HCT116 (cell line): ENCODE results near the gene FAM53B. TPM values are rescaled to one million over a fixed set of nuclear protein-coding genes. Genes with fewer than 3 reads are reported as not detected.

Source experiments
- ATAC-seq: fragments of 200-7000 bp; cut with Tn5 transposase; 2 replicates; pipeline ENCODE4 v1.9.1; 2020; ENCODE audit warnings: mild to moderate bottlenecking, moderate library complexity
- BruUV-seq: library from RNA; stranded (reverse); fragments of 400-500 nt; replicated peaks from 2 replicates; lab custom pipeline; 2021; lab: Mats Ljungman, UMichigan
- CTCF ChIA-PET: fragments of 300-600 bp; sonication (Branson Sonifier 250); formaldehyde crosslinking; loops from one replicate; lab custom pipeline; 2021; ENCODE audit warnings: antibody characterized with exemption; lab: Charles Lee
- POLR2A ChIA-PET: fragments of 300-600, 350-600 bp; sonication (Branson Sonifier 250); formaldehyde crosslinking; loops from one replicate; lab custom pipeline; 2021; ENCODE audit warnings: antibody characterized with exemption; lab: Charles Lee
- RAD21 ChIA-PET, 2 experiments: fragments of 300-600 bp; sonication (Branson Sonifier 250); formaldehyde crosslinking; loops; one replicate each; lab custom pipeline; 2023; ENCODE audit warnings: low total read pairs in 2 of 2; ENCODE audit not compliant: uncharacterized antibody in 2 of 2, unreplicated experiment in 2 of 2, low non-redundant PET in 1 of 2; lab: Charles Lee
- DNase-seq: peaks from one replicate; pipeline ENCODE4 v3.0.0-alpha.2; 2010; ENCODE audit warnings: low read depth, low spot score
- H2AFZ ChIP-seq: fragments of 200-600 bp; shearing (Covaris generic), sonication (generic); 2 replicates; pipeline ENCODE4 v1.6.1; 2017; ENCODE audit warnings: low read depth, mixed run types, mixed read lengths, antibody characterized with exemption, low read length; ENCODE audit not compliant: poor library complexity, severe bottlenecking
- H3K27ac ChIP-seq: 2 replicates; pipeline ENCODE4 v1.5.1; 2012; ENCODE audit warnings: low read depth, low read length
- H3K27me3 ChIP-seq: fragments of 200-600 bp; sonication (generic); 2 replicates; pipeline ENCODE4 v1.6.1; 2016; ENCODE audit warnings: mixed run types, low read length, mixed read lengths; ENCODE audit not compliant: insufficient read depth
- H3K36me3 ChIP-seq, 2 experiments: fragments of 200-500 bp in 1 of 2; fragments of 200-600 bp in 1 of 2; sonication (Bioruptor generic) in 1 of 2; sonication (generic) in 1 of 2; 2 replicates each; pipeline versions ENCODE4 v1.5.1 to v1.6.1; 2014 to 2016; ENCODE audit warnings: low read length in 2 of 2, inconsistent platforms in 1 of 2, mixed read lengths in 1 of 2, mixed run types in 1 of 2; ENCODE audit not compliant: insufficient read depth in 2 of 2, control insufficient read depth in 1 of 2
- H3K4me1 ChIP-seq, 2 experiments: fragments of 200-600 bp in 1 of 2; sonication (generic) in 1 of 2; 2 replicates each; pipeline versions ENCODE4 v1.5.1 to v1.6.1; 2012 to 2017; ENCODE audit warnings: low read length in 2 of 2, inconsistent platforms in 1 of 2, mild to moderate bottlenecking in 1 of 2, mixed read lengths in 1 of 2, mixed run types in 1 of 2, moderate library complexity in 1 of 2; ENCODE audit not compliant: insufficient read depth in 2 of 2, control insufficient read depth in 1 of 2
- H3K4me2 ChIP-seq: fragments of 200-600 bp; sonication (generic); 2 replicates; pipeline ENCODE4 v1.6.1; 2017; ENCODE audit warnings: mixed run types, low read length, mixed read lengths
- H3K4me3 ChIP-seq, 2 experiments: fragments of 200-600 bp in 1 of 2; sonication (generic) in 1 of 2; replicated peaks in 1 of 2; 2 replicates each; pipeline ENCODE4 v1.5.1; 2011 to 2016; ENCODE audit warnings: low read length in 2 of 2, control low read depth in 1 of 2, low read depth in 1 of 2, mild to moderate bottlenecking in 1 of 2, mixed read lengths in 1 of 2, mixed run types in 1 of 2
- H3K79me2 ChIP-seq: fragments of 200-600 bp; sonication (generic); 2 replicates; pipeline ENCODE4 v1.6.1; 2017; ENCODE audit warnings: mild to moderate bottlenecking, mixed run types, low read length, moderate library complexity, mixed read lengths; ENCODE audit not compliant: insufficient read depth
- H3K9ac ChIP-seq: fragments of 200-600 bp; sonication (generic); 2 replicates; pipeline ENCODE4 v1.6.1; 2016; ENCODE audit warnings: low read length, mixed read lengths
- H3K9me2 ChIP-seq: fragments of 200-600 bp; sonication (generic), shearing (Covaris generic); 2 replicates; pipeline ENCODE4 v1.6.1; 2017; ENCODE audit warnings: mixed run types, mild to moderate bottlenecking, moderate library complexity; ENCODE audit not compliant: insufficient read depth
- H3K9me3 ChIP-seq, 2 experiments: fragments of 200-500 bp in 1 of 2; fragments of 200-600 bp in 1 of 2; sonication (Bioruptor generic) in 1 of 2; sonication (generic) in 1 of 2; 2 replicates each; pipeline ENCODE4 v1.6.1; 2014 to 2017; ENCODE audit warnings: low read length in 2 of 2, mixed read lengths in 2 of 2, inconsistent platforms in 1 of 2, low read depth in 1 of 2, mild to moderate bottlenecking in 1 of 2, mixed run types in 1 of 2, moderate library complexity in 1 of 2; ENCODE audit not compliant: control insufficient read depth in 1 of 2, insufficient read depth in 1 of 2
- H4K20me1 ChIP-seq: fragments of 200-600 bp; sonication (generic), shearing (Covaris generic); 2 replicates; pipeline ENCODE4 v1.6.1; 2017; ENCODE audit warnings: mixed run types, mild to moderate bottlenecking, moderate library complexity; ENCODE audit not compliant: insufficient read depth
- MAX ChIP-seq: IDR thresholded peaks from 2 replicates; pipeline ENCODE4 v1.6.1; 2012
- intact Hi-C: fragments of 100-400 bp; cut with micrococcal nuclease; formaldehyde crosslinking; loops from 2 replicates; pipeline ENCODE4 v1.10.0; 2022
- total RNA-seq: library from RNA; stranded (reverse); gene quantifications from one replicate; pipeline ENCODE4 v1.2.1, GENCODE V29; 2021; ENCODE audit not compliant: unreplicated experiment
- TF ChIP-seq, protein P1 (sequence below): IDR thresholded peaks from 2 replicates; pipeline ENCODE4 v1.6.1; 2012; ENCODE audit warnings: low read depth
- TF ChIP-seq, protein P2 (sequence below): IDR thresholded peaks from 2 replicates; pipeline ENCODE4 v1.6.1; 2011; ENCODE audit warnings: mild to moderate bottlenecking, low read length, moderate library complexity; ENCODE audit not compliant: insufficient replicate concordance; ENCODE audit errors: extremely low read depth

The FAM53B gene
- total RNA-seq, 1 experiment from 2014 or later, result 19.6 TPM

DNA sequence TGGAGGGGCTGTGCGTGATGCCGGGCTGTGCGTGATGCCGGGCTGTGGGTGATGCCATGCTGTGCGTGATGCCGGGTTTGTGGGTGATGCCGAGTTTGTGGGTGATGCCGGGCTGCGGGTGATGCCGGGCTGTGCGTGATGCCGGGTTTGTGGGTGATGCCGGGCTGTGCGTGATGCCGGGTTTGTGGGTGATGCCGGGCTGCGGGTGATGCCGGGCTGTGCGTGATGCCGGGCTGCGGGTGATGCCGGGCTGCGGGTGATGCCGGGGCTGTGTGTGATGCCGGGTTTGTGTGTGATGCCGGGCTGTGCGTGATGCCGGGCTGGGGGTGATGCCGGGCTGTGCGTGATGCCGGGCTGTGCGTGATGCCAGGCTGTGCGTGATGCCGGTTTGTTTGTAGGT, 128.9 kb downstream of the FAM53B start:
- no peak overlapping the region for H3K4me3 ChIP-seq
- H3K9ac ChIP-seq, result no peak overlapping the region
- no peaks in the 10 kb centered on the region for H3K79me2 ChIP-seq
- H4K20me1 ChIP-seq, result no peaks in the 10 kb centered on the region
- ATAC-seq (no peak), DNase-seq (no peak)
- no TSS peak for BruUV-seq
- ChIA-PET RAD21 (no interaction called here), CTCF (no interaction called here), POLR2A (no interaction called here)
- H3K36me3 ChIP-seq, result no peaks in the 10 kb centered on the region
- H3K27me3 ChIP-seq, result no peaks in the 10 kb centered on the region
- no peak overlapping the region for H2AFZ ChIP-seq
- intact Hi-C loops, result no loop called here
- peaks cover 7 to 14% of the 10 kb centered on the region in 2 experiments; a peak in 3 of 4 replicates for H3K4me1 ChIP-seq
- TF ChIP-seq, protein P1, sequence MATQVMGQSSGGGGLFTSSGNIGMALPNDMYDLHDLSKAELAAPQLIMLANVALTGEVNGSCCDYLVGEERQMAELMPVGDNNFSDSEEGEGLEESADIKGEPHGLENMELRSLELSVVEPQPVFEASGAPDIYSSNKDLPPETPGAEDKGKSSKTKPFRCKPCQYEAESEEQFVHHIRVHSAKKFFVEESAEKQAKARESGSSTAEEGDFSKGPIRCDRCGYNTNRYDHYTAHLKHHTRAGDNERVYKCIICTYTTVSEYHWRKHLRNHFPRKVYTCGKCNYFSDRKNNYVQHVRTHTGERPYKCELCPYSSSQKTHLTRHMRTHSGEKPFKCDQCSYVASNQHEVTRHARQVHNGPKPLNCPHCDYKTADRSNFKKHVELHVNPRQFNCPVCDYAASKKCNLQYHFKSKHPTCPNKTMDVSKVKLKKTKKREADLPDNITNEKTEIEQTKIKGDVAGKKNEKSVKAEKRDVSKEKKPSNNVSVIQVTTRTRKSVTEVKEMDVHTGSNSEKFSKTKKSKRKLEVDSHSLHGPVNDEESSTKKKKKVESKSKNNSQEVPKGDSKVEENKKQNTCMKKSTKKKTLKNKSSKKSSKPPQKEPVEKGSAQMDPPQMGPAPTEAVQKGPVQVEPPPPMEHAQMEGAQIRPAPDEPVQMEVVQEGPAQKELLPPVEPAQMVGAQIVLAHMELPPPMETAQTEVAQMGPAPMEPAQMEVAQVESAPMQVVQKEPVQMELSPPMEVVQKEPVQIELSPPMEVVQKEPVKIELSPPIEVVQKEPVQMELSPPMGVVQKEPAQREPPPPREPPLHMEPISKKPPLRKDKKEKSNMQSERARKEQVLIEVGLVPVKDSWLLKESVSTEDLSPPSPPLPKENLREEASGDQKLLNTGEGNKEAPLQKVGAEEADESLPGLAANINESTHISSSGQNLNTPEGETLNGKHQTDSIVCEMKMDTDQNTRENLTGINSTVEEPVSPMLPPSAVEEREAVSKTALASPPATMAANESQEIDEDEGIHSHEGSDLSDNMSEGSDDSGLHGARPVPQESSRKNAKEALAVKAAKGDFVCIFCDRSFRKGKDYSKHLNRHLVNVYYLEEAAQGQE, result no peak
- TF ChIP-seq, protein P2, sequence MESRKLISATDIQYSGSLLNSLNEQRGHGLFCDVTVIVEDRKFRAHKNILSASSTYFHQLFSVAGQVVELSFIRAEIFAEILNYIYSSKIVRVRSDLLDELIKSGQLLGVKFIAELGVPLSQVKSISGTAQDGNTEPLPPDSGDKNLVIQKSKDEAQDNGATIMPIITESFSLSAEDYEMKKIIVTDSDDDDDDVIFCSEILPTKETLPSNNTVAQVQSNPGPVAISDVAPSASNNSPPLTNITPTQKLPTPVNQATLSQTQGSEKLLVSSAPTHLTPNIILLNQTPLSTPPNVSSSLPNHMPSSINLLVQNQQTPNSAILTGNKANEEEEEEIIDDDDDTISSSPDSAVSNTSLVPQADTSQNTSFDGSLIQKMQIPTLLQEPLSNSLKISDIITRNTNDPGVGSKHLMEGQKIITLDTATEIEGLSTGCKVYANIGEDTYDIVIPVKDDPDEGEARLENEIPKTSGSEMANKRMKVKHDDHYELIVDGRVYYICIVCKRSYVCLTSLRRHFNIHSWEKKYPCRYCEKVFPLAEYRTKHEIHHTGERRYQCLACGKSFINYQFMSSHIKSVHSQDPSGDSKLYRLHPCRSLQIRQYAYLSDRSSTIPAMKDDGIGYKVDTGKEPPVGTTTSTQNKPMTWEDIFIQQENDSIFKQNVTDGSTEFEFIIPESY, result no peak
- TF ChIP-seq MAX, result no peak
- no peaks in the 10 kb centered on the region for H3K9me2 ChIP-seq
- H3K4me2 ChIP-seq, result no peak overlapping the region
- H3K9me3 ChIP-seq, result no peaks in the 10 kb centered on the region
- no peak overlapping the region for H3K27ac ChIP-seq
